HUES6 (cell line): Measurements from ENCODE around the gene ADARB2.

ENCODE experiments used
- H3K27ac ChIP-seq: 2 replicates; pipeline ENCODE4 v1.7.0; 2013; ENCODE audit warnings: low read depth, mild to moderate bottlenecking, low read length, inconsistent platforms
- H3K27me3 ChIP-seq: 2 replicates; pipeline ENCODE4 v1.6.1; 2013; ENCODE audit warnings: low read length; ENCODE audit not compliant: control insufficient read depth, insufficient read depth
- H3K36me3 ChIP-seq: 2 replicates; pipeline ENCODE4 v1.6.1; 2013; ENCODE audit warnings: low read length; ENCODE audit not compliant: control insufficient read depth, insufficient read depth
- H3K4me1 ChIP-seq: 2 replicates; pipeline ENCODE4 v1.6.1; 2013; ENCODE audit warnings: low read length; ENCODE audit not compliant: control insufficient read depth, insufficient read depth
- H3K4me3 ChIP-seq: 2 replicates; pipeline ENCODE4 v1.5.1; 2013; ENCODE audit warnings: low read depth, low read length
- H3K9ac ChIP-seq: one replicate; pipeline ENCODE4 v1.6.1; 2013; ENCODE audit warnings: mild to moderate bottlenecking, low read length
- H3K9me3 ChIP-seq: 2 replicates; pipeline ENCODE4 v1.6.1; 2013; ENCODE audit warnings: low read depth, low read length; ENCODE audit not compliant: control insufficient read depth, insufficient read depth

The ADARB2 gene

DNA sequence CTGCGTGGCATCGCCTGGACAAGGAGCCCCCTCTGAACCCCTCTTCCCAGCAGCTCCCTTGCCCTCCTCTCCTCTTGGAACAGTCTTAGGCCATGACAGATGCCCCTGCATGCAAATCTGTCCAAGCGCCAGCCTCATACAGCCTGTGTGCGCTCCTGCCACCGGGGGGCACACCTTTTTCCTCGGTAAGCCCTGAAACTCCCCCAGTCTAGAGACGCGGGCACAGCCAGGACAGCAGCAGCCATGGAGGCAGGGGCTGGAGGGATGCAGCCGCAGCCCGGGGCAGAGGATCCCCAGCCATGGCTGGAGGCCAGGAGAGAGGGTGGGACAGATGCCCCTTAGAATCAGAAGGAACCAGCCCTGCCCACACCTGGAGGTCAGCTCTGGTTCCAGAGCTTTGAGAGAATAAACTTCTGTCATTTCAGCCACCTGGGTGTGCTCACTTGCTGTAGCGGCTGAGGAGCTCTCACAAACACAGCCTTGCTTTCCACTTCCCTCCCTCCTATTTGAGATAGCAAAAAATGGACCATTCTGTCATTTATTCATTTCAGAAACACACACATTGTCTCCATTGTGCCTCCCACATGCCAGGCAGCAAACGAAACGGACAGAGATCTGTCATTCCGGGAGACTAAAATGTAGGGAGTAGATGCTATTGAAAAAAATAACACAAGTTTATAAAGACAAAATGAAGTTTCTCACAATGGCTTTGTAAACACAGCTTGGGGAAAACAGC is 439.6 kb downstream of the ADARB2 start:
- peaks cover 8% of the 10 kb centered on the region; the same call in 1 of the 2 replicates for H3K9me3 ChIP-seq
- H3K36me3 ChIP-seq = no peaks in the 10 kb centered on the region
- H3K9ac ChIP-seq = no peak overlapping the region
- H3K27ac ChIP-seq = no peak overlapping the region
- no peak overlapping the region for H3K4me3 ChIP-seq
- no peaks in the 10 kb centered on the region for H3K27me3 ChIP-seq
- H3K4me1 ChIP-seq = peaks cover 15% of the 10 kb centered on the region

DNA sequence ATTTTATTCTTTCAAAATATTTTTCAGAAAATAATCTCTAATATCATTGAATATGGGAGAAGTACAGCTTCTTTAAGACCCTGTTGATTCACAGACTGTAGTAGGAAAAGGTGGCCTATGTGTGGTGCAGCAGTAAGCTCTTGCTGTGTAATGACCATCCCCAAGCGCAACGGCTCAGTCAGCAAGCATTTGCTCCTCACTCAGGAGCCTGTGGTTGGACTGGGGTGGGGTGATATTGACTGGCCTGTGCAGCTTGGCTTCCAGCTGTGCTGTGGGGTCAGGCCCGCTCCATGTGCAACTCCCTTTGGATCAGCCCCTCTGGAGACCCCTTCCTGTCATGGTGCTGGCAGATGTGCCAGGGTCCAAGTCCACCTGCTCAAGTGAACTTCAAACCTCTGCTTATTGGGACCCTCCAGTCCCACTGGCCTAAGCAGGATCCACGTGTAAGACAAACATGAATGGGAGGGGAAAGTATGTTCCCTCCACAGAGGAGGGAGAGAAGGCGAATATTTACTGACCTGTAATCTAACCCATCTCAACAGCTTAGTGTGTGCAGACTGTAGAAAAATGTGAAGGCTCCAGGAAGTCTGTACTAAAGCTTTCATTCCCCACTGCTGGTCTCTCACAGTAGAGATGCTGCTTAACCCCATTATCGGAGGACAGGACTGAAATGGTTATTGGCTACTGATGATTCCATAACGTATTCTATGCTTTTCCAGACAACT is 441.4 kb downstream of the ADARB2 start:
- Histone ChIP-seq H3K9me3 (peaks cover 8% of the 10 kb centered on the region; the same call in 1 of the 2 replicates), H3K9ac (no peak overlapping the region), H3K4me3 (no peak overlapping the region), H3K27me3 (no peaks in the 10 kb centered on the region), H3K36me3 (no peaks in the 10 kb centered on the region), H3K4me1 (peaks cover 20% of the 10 kb centered on the region), H3K27ac (no peak overlapping the region)

DNA sequence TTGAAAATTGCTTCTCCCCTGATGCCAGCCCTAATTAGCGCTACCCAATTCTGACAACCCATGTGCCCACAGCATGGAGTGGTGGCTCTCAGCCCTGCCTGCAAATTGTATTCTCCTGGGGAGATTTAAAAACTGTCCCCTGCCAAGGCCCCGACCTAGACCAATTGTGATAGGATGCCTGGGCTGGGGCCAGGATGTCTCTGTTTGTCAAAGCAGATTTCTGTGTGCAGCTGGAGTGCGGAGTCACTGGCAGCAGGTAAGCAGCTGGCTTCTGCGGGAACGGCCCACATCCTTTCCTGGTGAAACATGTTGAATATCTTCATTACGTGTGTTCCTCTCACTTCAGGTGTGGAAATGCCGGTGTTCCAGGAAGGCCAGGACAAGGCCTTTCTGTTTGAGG is 442.6 kb downstream of the ADARB2 start:
- Histone ChIP-seq H3K9me3 (no peaks in the 10 kb centered on the region), H3K4me3 (no peak overlapping the region), H3K27ac (no peak overlapping the region), H3K36me3 (no peaks in the 10 kb centered on the region), H3K27me3 (no peaks in the 10 kb centered on the region), H3K9ac (no peak overlapping the region), H3K4me1 (peaks cover 22% of the 10 kb centered on the region)

DNA sequence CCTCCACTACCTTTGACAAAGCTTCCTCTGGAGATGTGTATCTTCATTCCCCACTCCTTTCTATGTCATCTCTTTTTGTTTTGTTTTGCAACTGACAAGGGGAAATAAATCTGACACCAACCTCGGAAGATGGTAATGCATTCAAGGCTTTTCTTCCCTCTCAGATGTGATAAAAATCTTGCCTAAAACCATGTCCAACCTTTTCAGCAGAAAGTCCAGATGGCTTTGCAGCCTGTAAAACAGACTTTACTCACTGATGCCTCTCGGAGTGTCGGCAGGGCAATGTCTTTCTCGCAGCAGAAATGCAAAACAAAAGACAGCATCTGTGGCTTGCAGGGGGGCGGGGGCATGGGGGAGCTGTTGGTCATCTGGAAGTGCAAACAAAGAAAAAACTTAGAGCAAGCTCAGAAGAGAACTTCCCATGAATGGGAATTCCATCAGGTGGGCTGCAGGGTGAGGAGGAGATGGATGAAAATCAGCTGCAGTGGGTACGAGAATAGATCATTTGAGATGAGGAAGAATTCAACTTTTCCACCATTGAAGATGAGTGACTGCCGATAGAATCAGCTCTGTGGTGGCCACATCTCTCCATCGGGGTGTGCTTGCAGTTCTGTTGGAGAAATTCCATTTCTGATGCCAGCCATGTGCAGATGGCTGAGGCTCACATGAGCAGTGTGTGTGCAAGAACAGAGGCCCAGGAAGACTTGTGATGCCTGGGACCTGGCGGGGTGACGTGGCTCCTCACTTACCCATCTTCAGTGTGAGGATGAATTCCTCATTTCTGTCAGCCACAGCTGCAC is 443.5 kb downstream of the ADARB2 start:
- Histone ChIP-seq H3K27ac (no peak overlapping the region), H3K4me3 (no peak overlapping the region; the same call in 1 of the 2 replicates), H3K9ac (no peak overlapping the region), H3K4me1 (peaks cover 24% of the 10 kb centered on the region), H3K9me3 (no peaks in the 10 kb centered on the region), H3K36me3 (no peaks in the 10 kb centered on the region), H3K27me3 (no peaks in the 10 kb centered on the region)

DNA sequence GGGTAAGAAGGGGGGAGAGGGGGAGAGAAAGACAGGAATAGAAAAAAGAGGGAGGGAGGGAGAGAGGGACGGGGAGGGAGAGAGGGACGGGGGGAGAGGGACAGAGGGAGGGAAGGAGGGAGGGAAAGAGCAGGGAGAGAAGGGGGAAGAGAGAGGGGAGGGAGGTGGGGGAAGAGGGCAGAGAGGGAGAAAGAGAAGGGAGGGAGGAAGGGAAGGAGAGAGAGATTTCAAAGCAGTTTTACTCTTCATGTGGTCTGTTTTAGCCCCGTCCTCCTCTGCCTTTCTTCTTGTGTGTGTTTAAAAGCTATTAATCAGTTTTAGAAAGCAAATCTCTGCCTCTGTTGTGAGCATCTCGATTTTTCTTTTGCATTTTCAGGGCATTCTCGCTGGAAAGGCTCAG is 444.2 kb downstream of the ADARB2 start:
- peaks cover 24% of the 10 kb centered on the region for H3K4me1 ChIP-seq
- H3K36me3 ChIP-seq = no peaks in the 10 kb centered on the region
- no peaks in the 10 kb centered on the region for H3K9me3 ChIP-seq
- H3K4me3 ChIP-seq = no peak overlapping the region
- no peak overlapping the region for H3K9ac ChIP-seq
- no peaks in the 10 kb centered on the region for H3K27me3 ChIP-seq
- H3K27ac ChIP-seq = no peak overlapping the region

DNA sequence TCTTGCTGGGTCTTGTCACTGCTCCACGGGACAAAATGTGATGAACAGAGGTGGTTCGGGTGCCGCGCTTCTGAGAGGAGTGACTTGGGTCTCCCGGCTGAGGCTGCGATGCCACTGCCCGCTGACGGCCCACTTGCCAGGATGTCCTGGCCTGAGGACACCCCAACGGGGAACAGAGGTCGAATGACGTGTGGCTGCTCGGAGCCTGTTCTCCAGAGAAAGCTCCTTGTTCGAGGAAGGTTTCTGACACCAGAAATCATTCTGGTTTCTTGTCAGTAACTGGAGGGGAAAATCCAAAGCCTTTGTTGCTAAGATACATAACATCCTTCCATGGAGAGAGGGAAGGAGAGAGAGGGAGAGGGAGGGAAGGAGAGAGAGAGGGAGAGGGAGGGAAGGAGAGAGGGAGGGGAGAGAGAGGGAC is 444.7 kb downstream of the ADARB2 start:
- H3K9me3 ChIP-seq = no peaks in the 10 kb centered on the region
- H3K27me3 ChIP-seq = no peaks in the 10 kb centered on the region
- peaks cover 24% of the 10 kb centered on the region for H3K4me1 ChIP-seq
- no peak overlapping the region for H3K27ac ChIP-seq
- H3K36me3 ChIP-seq = no peaks in the 10 kb centered on the region
- H3K4me3 ChIP-seq = no peak overlapping the region
- H3K9ac ChIP-seq = no peak overlapping the region

DNA sequence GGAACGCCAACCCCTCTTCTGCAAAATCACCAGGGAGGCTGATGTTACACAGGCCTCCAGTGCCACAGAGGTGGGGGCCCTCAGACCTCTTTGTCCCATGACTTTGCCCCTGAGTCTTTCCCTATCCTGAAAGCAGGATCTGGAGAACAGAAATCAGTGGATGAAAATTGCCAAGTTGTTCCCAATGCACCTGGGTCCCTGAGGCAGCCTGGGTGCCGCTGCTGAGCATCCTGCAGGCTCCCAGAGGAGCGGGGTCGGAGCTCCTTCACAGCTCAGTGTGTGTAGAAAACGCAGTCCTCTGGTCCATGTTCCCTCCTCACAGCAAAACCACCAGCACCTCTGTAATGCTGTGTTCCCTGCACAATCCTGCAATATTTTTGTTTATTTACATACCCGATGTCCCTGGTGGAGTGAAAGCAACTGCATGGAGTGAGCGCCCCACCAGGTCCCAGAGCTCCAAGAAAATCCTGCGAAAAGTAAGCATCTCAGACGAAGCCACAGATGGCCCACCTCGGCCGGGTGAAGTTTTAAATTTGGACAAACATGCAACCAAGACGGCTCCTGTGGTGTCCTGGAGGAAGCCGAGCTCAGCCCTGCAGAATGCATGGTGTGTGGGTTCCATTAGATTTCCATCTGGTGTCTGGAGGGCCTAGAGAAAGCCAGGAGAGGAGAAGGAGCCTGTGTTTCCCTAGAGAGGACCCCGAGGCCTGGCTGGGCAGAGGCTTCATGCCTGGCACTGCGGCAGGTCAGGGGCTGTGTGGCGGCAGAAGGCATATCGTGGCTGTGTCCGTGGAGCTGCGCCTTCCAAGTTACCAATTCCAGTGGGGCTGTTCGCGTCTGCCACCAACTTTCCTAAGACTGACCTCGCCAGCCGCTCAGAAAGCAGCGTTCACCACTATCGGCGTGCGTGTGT is 445.9 kb downstream of the ADARB2 start:
- Histone ChIP-seq H3K9me3 (no peaks in the 10 kb centered on the region), H3K36me3 (no peaks in the 10 kb centered on the region), H3K4me3 (no peak overlapping the region), H3K4me1 (peaks cover 24% of the 10 kb centered on the region), H3K27me3 (no peaks in the 10 kb centered on the region), H3K9ac (no peak overlapping the region), H3K27ac (no peak overlapping the region)

DNA sequence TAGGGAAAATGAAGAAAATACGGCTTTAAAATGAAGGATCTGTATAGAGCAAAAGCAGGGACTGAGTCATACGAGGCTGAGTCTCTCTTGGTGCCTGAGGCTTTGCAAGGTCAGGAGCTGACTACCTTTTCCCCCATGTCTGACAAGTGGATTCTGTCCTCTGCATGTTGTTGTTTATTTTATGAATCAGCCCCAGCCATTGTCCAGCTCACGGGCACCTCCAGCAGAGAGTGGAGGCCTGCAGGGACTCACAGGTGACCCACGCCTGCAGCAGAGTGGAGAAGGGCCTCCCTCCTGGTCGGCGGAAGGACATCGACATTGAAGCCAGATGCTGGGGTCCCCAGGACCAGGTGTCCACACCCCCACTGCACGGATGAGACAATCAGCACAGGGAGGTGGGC is 447.3 kb downstream of the ADARB2 start:
- peaks cover 24% of the 10 kb centered on the region for H3K4me1 ChIP-seq
- H3K27ac ChIP-seq = no peak overlapping the region
- H3K9me3 ChIP-seq = no peaks in the 10 kb centered on the region
- no peaks in the 10 kb centered on the region for H3K27me3 ChIP-seq
- no peak overlapping the region for H3K9ac ChIP-seq
- no peaks in the 10 kb centered on the region for H3K36me3 ChIP-seq
- H3K4me3 ChIP-seq = no peak overlapping the region

DNA sequence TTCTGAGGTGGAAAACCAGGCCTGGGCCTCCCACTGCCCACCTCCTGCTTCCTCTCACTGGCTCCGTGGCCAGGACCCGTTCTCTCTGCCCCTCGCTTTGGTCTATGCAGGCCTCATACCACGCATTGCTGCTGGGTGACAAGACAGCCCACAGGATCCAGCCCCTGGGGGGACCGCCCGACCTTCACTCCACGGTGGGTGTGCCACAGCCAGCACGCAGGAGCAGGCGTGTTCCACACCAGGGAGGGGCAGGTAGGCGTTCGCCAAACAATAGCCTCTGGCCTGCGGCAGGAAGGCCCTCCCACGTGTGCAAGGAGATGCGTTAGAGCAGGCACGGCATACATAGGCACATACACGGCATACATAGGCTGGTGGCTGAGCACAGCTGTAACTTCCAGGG is 447.7 kb downstream of the ADARB2 start:
- Histone ChIP-seq H3K27ac (no peak overlapping the region), H3K9ac (no peak overlapping the region)

DNA sequence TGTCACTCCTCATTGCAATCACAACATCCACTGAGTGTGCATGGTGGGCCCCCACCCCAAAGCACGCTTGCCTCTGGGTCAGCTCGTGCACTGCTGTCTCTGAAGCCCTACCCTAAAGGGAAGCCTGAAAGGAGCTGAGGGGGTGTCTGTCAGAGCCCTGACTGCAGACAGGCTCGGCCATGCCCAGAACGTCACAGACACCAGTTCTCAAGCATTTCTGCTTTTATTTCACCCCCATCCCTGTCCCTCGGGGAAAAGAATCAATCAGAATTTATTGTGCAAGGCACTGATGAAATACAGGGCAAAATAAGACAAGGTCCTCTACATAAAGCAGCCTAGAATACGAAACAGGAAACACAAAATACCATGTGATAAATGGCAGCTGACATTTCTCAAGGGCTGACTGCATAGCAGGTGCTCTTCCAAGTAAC is 449.3 kb downstream of the ADARB2 start:
- H3K9ac ChIP-seq = no peak overlapping the region
- no peak overlapping the region for H3K4me3 ChIP-seq
- no peaks in the 10 kb centered on the region for H3K36me3 ChIP-seq
- H3K27me3 ChIP-seq = no peaks in the 10 kb centered on the region
- no peak overlapping the region for H3K27ac ChIP-seq
- H3K9me3 ChIP-seq = no peaks in the 10 kb centered on the region
- H3K4me1 ChIP-seq = peaks cover 10% of the 10 kb centered on the region

More for the DNA sequence above, 447.7 kb downstream of the ADARB2 start:
- H3K9me3 ChIP-seq = no peaks in the 10 kb centered on the region
- H3K4me3 ChIP-seq = no peak overlapping the region
- peaks cover 24% of the 10 kb centered on the region for H3K4me1 ChIP-seq
- no peaks in the 10 kb centered on the region for H3K27me3 ChIP-seq
- H3K36me3 ChIP-seq = no peaks in the 10 kb centered on the region
